ENCODE results near the gene ZMIZ1.

ZMIZ1 gene

DNA sequence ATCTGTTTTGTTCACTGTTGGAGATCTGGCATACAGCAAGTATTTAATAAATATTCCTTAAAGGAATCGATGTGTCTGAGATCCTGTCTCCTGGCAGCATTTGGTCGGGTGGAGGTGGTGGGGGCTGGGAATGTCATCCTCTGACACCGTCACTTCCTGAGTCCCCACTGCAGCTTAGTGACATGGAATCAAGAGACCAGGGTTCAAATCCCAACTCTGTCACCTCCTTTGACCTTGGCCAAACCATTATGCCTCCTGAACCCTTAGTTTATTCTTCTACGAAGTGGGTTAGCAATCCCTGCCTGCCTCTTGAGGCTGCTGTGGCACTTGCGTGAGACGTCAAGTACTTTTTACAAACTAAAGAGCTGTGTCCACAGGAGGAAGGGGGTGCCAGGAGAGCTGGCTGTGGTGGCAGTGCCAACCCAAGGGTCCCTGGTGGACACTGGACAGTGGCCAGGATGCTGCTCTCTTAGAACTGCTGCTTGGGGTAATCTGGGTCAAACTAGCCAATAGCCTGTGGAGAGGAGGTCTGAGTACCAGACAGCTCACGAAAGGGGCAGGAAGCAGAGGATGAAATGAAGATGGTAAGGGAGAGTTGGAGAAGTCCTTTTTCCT, 8.0 kb upstream of the ZMIZ1 start:
- Mint-ChIP-seq H3K4me1 (peaks cover 10% of the 10 kb centered on the region in 2 donors), H3K4me3 (no peak overlapping the region), H3K9me3 (no peaks in the 10 kb centered on the region), H3K27me3 (peaks cover 26 to 39% of the 10 kb centered on the region in 2 donors), H3K27ac (peak overlapping the region; percentile 42), H3K36me3 (no peaks in the 10 kb centered on the region)
- ATAC-seq (replicated peaks): no peak
- no peak for DNase-seq

DNA sequence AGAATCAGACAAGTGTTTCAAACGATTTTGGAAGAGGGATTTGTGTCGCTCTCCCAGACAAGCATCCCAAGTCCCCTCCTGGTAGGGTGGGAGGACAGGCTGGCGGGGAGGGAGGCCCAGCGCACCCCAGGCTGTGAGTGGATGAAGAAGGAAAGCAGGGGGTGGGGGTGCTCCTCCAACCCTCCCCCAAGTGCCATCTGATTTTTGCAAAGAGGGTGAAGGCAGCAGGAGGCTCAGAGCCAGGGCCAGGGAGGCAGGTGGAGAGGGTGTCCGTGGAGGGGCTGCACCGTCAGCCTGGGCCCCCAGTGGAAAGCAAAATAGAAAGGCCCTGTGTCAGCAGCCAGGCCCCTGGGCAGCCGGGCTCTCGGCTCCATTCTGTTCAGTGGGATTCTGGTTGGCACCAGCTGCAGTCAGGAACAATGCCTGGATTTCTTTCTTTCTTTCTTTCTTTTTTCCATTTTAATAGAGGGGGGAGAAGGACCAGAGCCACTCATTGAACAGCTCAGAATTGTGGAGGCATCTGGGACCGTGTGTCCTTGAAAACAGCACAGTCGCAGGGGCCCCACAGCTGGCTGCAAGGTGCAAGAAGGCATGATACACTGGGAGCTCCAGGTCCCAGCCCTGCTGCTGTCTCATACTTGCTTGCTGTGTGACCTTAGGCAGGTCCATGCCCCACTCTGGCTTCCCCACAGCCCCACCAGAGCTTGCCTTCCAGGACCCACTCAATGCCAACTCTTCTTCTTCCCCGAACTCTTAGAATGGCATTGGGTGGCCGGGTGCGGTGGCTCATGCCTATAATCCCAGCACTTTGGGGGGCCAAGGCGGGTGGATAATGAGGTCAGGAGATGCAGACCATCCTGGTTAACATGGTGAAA, 7.1 kb upstream of the ZMIZ1 start:
- Mint-ChIP-seq H3K36me3 (no peaks in the 10 kb centered on the region), H3K27me3 (peaks cover 26 to 39% of the 10 kb centered on the region in 2 donors), H3K9me3 (no peaks in the 10 kb centered on the region), H3K4me3 (no peak overlapping the region), H3K27ac (no peak overlapping the region), H3K4me1 (peaks cover 10% of the 10 kb centered on the region in 2 donors)
- no peak for DNase-seq
- no peak for ATAC-seq (replicated peaks)

DNA sequence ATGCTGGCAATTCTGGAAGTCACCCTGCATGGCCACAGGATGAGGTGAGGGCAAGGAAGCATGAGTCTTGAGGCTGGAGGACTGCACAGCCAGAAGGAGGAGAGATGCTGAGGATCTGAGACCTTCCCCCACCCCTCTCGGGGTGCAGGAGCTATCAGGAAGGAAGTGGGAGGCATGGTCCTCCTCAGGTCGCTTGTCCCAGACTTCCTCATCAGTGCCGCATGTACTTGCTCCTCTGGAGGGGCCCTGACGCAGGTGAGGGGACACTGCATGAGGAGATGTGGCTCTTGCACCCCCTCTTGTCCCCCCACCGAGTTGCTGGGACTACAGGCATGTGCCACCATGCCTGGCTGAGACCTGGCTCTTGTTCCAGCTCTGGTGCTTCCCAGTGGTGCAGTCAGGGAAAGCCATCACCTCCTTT, 5.7 kb upstream of the ZMIZ1 start:
- Mint-ChIP-seq H3K27me3 (peaks cover 22 to 32% of the 10 kb centered on the region in 2 donors), H3K27ac (no peak overlapping the region)

DNA sequence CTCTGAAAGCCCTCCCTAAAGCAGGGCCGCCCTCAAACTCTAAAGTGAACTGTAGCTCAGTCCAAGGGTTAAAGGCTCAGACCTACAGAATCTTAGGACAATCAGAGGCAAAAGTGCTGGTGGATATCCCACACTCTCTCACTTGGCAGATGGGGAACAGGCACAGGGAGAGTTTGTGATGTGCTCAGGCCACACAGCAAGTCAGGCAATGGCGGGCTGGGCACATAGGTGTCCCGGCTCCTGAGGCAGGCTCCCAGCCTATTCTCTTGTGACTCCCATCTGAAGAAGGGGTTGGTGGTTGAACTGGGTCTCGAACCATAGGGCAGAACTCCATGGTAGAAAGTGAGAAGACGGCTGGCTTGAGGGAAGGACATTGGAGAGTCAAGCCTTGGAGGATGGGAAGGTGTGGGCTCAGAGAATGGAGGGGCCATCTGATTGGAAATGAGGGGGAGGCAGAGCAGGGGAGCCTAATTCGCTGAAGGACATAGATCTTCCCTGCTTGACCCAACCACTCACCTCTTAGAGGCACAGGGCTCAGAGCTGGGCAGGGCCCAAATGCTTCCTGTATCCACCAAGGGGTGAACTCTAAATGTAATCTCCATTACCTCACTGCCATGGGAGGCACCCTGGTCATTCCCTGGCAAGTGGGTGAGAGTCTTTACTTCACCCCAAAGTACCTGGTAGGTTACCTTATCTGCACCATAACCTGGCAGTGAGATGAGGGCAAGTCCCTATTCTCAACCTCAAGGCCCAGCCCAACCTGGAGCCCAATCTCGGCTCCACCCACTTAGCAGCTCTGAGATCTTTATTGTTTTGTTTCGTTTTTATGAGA, 4.9 kb upstream of the ZMIZ1 start:
- peaks cover 20 to 26% of the 10 kb centered on the region in 2 donors for H3K4me1 Mint-ChIP-seq

More for the DNA sequence above, 5.7 kb upstream of the ZMIZ1 start:
- Mint-ChIP-seq H3K4me1 (peaks cover 17 to 19% of the 10 kb centered on the region in 2 donors), H3K36me3 (no peaks in the 10 kb centered on the region), H3K4me3 (no peak overlapping the region), H3K9me3 (no peaks in the 10 kb centered on the region)
- ATAC-seq (replicated peaks): no peak
- DNase-seq: no peak

DNA sequence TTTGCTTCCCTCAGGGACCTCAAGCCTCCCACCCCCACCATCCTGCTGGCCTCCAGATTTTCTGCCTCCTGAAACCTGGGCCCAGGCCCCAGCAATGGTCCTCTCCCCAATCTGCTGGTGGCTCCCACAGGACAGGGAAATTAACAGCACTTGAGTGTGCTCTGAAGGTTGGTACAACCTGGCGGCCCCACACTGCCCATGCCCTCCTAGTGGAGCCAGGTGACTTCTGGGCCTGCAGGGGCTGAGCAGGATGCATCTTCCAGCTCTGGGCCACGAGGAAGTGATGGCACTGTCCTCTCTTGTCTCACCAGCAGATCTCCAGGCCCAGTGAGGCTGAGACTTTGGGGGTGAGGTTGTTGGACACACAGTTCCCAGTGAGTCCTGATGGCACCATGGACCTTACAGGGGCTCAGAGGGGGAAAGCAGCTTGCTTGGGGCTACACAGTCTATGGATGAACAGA, 3.6 kb upstream of the ZMIZ1 start:
- Mint-ChIP-seq H3K4me3 (no peak overlapping the region), H3K27ac (no peak overlapping the region), H3K4me1 (peaks cover 24 to 32% of the 10 kb centered on the region in 2 donors), H3K36me3 (no peaks in the 10 kb centered on the region), H3K9me3 (no peaks in the 10 kb centered on the region), H3K27me3 (peaks cover 15 to 18% of the 10 kb centered on the region in 2 donors)
- DNase-seq: no peak
- no peak for ATAC-seq (replicated peaks)

More for the DNA sequence above, 4.9 kb upstream of the ZMIZ1 start:
- no peaks in the 10 kb centered on the region for H3K36me3 Mint-ChIP-seq
- no peak overlapping the region for H3K27ac Mint-ChIP-seq
- no peak overlapping the region for H3K4me3 Mint-ChIP-seq
- DNase-seq: no peak
- no peak for ATAC-seq (replicated peaks)
- H3K27me3 Mint-ChIP-seq: peaks cover 15 to 26% of the 10 kb centered on the region in 2 donors
- H3K9me3 Mint-ChIP-seq: no peaks in the 10 kb centered on the region

DNA sequence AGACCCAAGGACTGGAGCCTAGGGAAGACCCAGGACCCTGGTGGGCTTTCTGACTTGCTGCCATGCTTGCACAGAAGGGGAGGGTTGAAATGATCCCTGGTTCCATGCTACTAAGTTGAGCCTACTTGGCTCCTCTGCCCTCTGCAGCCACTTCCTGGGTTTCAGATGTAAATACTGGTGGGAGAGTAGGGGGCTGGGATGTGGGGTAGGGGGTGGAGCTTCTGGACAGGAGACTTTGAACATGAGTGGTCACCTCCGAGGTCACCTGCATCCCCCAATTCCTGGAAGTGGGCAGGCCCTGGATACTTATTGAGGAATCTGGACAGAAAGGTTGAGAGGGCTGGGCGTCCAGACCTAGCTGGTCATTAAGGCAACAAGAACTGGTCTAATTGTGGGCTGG, 2.9 kb upstream of the ZMIZ1 start:
- peaks cover 15 to 16% of the 10 kb centered on the region in 2 donors for H3K27me3 Mint-ChIP-seq
- DNase-seq: no peak
- H3K4me3 Mint-ChIP-seq: no peak overlapping the region
- H3K27ac Mint-ChIP-seq: no peak overlapping the region
- ATAC-seq (replicated peaks): no peak
- H3K9me3 Mint-ChIP-seq: no peaks in the 10 kb centered on the region
- H3K36me3 Mint-ChIP-seq: no peaks in the 10 kb centered on the region
- peaks cover 26 to 37% of the 10 kb centered on the region in 2 donors for H3K4me1 Mint-ChIP-seq

DNA sequence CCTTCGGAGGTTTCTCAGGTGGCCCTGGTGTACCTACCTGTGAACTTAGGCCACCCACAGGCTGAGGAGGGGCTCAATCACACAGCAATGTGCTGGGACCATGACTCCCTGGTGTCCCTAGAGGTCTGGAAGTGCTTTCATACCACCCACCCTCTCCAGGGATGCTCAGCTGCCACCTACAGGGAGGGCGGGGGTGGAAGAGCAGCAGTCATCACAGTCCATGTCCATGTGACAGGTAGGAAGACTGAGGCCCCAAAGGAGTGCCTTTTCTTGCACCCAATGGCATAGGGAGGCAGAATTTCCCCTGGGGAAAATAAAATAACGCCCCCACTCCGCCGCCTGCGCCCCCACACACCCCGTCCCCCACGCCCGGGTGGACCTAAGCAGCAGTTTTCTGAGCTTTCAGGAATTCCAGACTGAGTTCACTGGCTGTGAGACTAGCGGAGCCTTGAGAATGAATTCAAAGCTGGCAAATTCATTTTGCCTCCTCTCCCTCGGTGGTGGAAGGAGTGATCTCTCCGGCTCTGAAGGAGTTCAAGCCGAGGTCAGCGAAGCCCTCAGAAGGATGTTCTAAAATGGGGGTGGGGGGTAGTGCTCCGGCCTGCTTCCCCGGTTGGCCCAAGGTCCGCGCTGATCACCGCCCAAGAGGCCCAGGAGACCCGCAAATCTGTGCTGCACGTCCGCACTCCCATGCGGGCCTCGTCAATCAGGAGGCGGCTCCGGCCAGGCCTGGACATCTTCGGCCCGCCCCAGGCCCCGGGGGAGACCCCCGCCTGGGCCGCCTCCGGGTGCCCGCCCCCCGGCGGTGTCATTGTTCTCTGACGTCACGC, 2.1 kb upstream of the ZMIZ1 start:
- H3K27me3 Mint-ChIP-seq: peaks cover 15% of the 10 kb centered on the region in 2 donors
- peaks cover 0 to 2% of the 10 kb centered on the region in 2 donors for H3K36me3 Mint-ChIP-seq
- peaks cover 33 to 44% of the 10 kb centered on the region in 2 donors for H3K4me1 Mint-ChIP-seq
- DNase-seq (no peak), ATAC-seq (replicated peaks) (no peak)
- H3K9me3 Mint-ChIP-seq: no peaks in the 10 kb centered on the region
- H3K4me3 Mint-ChIP-seq: peak overlapping the region; percentile 17 to 41
- no peak overlapping the region for H3K27ac Mint-ChIP-seq

DNA sequence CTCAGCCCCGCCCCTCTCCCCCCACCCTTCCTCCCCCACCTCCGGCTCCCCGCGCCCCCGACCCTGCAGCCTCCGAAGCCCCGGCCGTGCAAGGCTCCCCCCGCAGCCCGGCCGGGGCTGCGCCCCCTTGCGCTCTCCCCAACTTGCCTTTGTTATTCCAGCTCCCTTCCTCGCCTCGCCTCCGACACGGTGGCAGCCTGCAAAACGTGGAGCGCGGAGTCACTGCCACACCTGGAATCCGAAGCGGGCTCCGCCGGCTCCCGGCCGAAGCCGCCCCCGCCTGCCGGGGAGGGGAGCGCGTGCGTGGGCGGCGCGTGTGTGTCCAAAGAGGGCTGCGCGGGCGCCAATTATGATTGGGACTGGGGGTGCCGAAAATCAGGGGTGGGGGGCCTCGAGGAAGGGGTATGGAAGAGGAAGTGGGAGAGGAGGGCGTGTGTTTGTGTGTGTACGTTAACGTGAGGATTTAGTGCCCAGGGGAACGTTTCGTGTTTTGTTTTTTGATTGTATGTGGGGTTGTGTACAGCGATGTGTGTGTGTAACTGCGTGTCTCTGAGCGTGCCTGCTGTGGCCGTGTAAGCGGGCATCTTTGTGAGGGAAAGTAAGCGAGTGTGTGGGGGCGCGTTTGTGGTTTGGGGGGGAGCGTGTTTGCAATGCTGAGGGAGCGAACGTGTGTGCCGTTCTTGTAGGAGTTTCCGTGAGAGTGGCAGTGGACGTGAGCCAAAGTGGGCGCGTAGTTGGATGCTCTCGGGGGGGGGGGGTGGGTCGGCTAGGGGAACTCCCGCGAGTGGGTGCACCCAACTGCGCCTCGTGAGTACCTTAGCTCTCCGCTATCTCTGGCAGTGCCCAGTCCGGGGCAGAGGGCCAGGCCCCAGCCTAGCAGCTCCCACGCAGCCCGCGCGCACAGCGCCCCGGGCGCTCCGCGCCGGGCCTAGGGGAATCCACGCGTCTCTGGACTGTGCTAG, 1.2 kb upstream of the ZMIZ1 start:
- peaks cover 39 to 53% of the 10 kb centered on the region in 2 donors for H3K4me1 Mint-ChIP-seq

DNA sequence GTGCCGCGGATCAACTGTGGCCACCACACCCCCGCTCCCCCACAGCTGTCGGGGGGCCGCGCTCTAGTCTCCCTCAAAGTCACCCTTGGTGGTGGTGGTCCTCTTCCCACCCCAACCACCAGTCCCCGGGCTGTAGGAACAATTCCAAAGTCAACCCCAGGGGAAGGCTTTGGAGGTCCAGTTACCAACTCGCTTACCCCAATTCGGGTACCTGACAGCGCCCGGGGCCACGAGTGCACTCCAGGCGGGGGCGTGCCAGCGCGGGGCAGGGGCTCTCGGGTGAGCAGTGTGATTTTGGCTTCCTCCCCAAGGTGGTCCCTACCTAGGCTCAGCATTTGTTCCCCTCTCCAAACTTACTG, 584 bp upstream of the ZMIZ1 start:
- Mint-ChIP-seq H3K4me3 (peak overlapping the region; percentile 83 to 90), H3K9me3 (no peaks in the 10 kb centered on the region), H3K27me3 (peaks cover 22 to 24% of the 10 kb centered on the region in 2 donors), H3K27ac (peak overlapping the region; percentile 25), H3K36me3 (peaks cover 0 to 2% of the 10 kb centered on the region in 2 donors), H3K4me1 (peaks cover 34 to 60% of the 10 kb centered on the region in 2 donors)
- ATAC-seq (replicated peaks) (peak; percentile 5 to 12), DNase-seq (no peak)

More for the DNA sequence above, 1.2 kb upstream of the ZMIZ1 start:
- Mint-ChIP-seq H3K36me3 (peaks cover 0 to 2% of the 10 kb centered on the region in 2 donors), H3K27me3 (peaks cover 15 to 23% of the 10 kb centered on the region in 2 donors), H3K4me3 (peak overlapping the region; percentile 83 to 90), H3K9me3 (no peaks in the 10 kb centered on the region), H3K27ac (no peak overlapping the region)
- DNase-seq (peak; percentile 74), ATAC-seq (replicated peaks) (peak; percentile 17 to 25)

DNA sequence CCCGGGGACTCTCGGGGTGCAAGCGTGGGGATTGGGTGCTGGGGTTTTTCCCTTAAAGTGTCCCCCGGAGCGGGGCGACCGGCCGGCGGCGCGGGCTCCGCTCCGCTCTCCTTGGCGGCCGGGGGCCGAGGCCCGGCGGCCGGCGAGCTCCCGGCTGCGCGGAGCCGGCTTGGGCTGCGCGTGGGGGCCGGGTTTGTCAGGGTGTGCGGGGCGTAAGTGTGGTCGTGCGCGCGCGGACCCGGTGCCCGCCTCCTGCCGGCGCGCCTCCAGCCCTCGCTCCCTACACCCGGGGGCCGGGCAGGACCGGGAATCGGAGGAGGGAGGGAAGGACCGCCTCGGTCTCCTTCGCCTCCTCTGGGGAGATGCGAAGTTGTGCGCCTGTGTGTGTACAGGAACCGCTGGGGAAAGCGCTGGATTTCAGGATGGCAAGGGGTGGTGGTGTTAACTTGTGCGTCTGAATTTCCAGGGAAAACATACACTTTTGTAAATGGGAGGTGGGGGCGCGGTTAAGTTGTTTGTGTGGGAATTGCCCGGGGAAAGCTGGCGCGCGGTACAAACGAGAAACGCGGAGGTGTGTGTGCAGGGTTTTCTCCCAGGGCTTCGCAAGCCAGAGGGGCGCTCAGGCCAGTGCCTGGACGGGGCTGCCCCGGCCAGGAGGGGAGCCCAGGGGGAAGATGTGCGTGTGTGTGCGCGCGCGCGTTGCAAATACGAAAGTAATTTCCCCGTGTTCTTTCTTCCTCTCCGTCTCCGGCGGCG, 737 bp downstream of the ZMIZ1 start:
- Mint-ChIP-seq H3K27ac (peak overlapping the region; percentile 89), H3K36me3 (peaks cover 0 to 2% of the 10 kb centered on the region in 2 donors)
- ATAC-seq (replicated peaks): peak; percentile 33 to 35

DNA sequence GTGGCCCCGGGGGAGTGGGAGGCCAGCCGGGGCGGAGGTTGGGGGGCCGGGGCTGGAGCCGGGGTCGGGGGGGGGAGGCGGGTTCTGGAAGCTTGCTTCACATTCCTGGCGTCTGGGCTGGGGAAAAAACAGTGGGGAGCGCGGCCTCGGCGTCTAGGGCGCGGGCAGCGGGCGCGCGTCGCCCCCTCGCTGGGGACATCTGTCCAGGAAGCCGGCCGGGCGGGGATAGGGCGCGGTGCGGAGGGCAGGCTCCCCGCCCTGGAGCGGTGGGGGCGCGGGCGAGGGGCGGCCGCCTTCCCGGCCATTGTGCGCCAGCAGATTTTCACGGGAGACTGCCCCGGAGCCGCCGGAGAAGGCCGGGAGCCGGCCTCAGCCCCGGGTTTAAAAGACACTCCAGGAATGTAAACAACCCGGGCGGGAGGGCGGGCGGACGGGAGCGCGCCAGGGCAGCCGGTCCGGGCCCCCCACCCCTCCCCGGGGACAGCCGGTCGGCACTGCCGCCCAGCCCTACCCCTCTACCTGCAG, 1.4 kb downstream of the ZMIZ1 start:
- ATAC-seq (replicated peaks): no peak

More for the DNA sequence above, 737 bp downstream of the ZMIZ1 start:
- peak; percentile 46 for DNase-seq
- H3K27me3 Mint-ChIP-seq: peaks cover 27 to 37% of the 10 kb centered on the region in 2 donors
- H3K4me1 Mint-ChIP-seq: peaks cover 36 to 68% of the 10 kb centered on the region in 2 donors
- H3K9me3 Mint-ChIP-seq: no peaks in the 10 kb centered on the region
- peak overlapping the region; percentile 92 to 94 for H3K4me3 Mint-ChIP-seq

More for the DNA sequence above, 1.4 kb downstream of the ZMIZ1 start:
- Mint-ChIP-seq H3K4me3 (peak overlapping the region; percentile 92 to 94), H3K9me3 (no peaks in the 10 kb centered on the region), H3K27ac (peak overlapping the region; percentile 89), H3K27me3 (peaks cover 27 to 38% of the 10 kb centered on the region in 2 donors), H3K4me1 (peaks cover 33 to 70% of the 10 kb centered on the region in 2 donors), H3K36me3 (peaks cover 0 to 2% of the 10 kb centered on the region in 2 donors)
- DNase-seq: no peak

Data from stimulated activated naive B cell treated with anti-CD40 and anti-IgM and Interleukin-4, amounts not matched to agents 10 μg/mL and 1 μg/mL and 100 μg/mL, for 72 hours (primary cell).